Measurements from ENCODE around the gene TBKBP1. TPM values are rescaled to one million over a fixed set of nuclear protein-coding genes. Genes with fewer than 3 reads are reported as not detected.

Gene TBKBP1
- total RNA-seq, 1 experiment from 2014 or later, result 33.2 TPM

DNA sequence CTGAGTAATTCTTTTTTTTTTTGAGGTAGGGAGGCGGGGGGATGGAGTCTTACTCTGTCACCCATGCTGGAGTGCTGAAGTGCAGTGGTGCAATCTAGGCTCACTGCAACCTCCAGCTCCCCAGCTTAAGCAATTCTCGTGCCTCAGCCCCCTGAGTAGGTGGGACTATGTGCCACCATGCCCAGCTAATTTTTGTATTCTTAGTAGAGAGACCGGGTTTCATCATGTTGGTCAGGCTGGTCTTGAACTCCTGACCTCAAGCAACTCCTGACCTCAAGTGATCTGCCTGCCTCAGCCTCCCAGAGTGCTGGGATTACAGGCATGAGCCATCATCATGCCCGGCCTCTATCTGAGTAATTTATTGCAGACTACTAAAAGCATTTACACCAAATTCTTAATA is 24.9 kb upstream of the TBKBP1 start:
- Mint-ChIP-seq H3K27me3 (ENCODE audit: low read depth) (no peaks in the 10 kb centered on the region), H3K4me3 (no peak overlapping the region), H3K9me3 (no peaks in the 10 kb centered on the region), H3K27ac (no peak overlapping the region), H3K4me1 (peaks cover 11% of the 10 kb centered on the region in 2 experiments), H3K36me3 (ENCODE audit: insufficient read depth in 1 of 3, low read depth in 3 of 3) (peaks cover 70 to 99% (median 96%) of the 10 kb centered on the region in 3 experiments)
- Histone ChIP-seq H3K14ac (ENCODE audit: insufficient read depth, low read length) (no peak overlapping the region), H3K9me3 (ENCODE audit: control insufficient read depth, low read depth, low read length) (no peaks in the 10 kb centered on the region), H2AFZ (ENCODE audit: low read length) (no peak overlapping the region), H3K79me2 (ENCODE audit: insufficient read depth, low read length) (no peaks in the 10 kb centered on the region), H3K4me1 (ENCODE audit: insufficient read depth, low read length) (peaks cover 3% of the 10 kb centered on the region), H2BK15ac (ENCODE audit: low read depth, low read length) (no peak overlapping the region), H4K91ac (ENCODE audit: insufficient read length, low read depth, low read length) (no peak overlapping the region), H4K8ac (replicated peaks; ENCODE audit: insufficient read length, low read depth, low read length) (no peak overlapping the region), H3K79me1 (ENCODE audit: insufficient read depth, low read depth, low read length, poor library complexity, severe bottlenecking) (peaks cover 5% of the 10 kb centered on the region), H3K9ac (ENCODE audit: extremely low read depth, insufficient read length, low read length) (no peak overlapping the region), H3K4me2 (ENCODE audit: insufficient read depth, insufficient read length, low read length) (no peak overlapping the region), H3K27me3 (ENCODE audit: insufficient read depth, low read length) (no peaks in the 10 kb centered on the region), H3K23ac (ENCODE audit: insufficient read length, low read depth, low read length) (no peak overlapping the region), H4K20me1 (ENCODE audit: control insufficient read depth, insufficient read depth, insufficient read length) (no peaks in the 10 kb centered on the region), H2BK5ac (ENCODE audit: insufficient read length, low read length) (no peak overlapping the region), H3K4ac (ENCODE audit: low read depth, low read length) (no peak overlapping the region), H3K18ac (ENCODE audit: insufficient read length, low read depth, low read length) (no peak overlapping the region), H2BK120ac (ENCODE audit: low read depth, low read length, poor library complexity, severe bottlenecking) (no peak overlapping the region), H2BK12ac (ENCODE audit: insufficient read length, low read depth, low read length) (no peak overlapping the region), H3K27ac (ENCODE audit: insufficient read length, low read depth, low read length) (no peak overlapping the region), H3K56ac (ENCODE audit: insufficient read length, low read depth, low read length) (no peak overlapping the region), H4K5ac (ENCODE audit: insufficient read length, low read depth, low read length) (no peak overlapping the region), H3K23me2 (ENCODE audit: insufficient read length, low read depth, low read length, poor library complexity, severe bottlenecking) (no peaks in the 10 kb centered on the region), H3T11ph (ENCODE audit: low read length) (no peak overlapping the region), H2BK20ac (ENCODE audit: low read depth, low read length, poor library complexity, severe bottlenecking) (no peak overlapping the region), H2AK5ac (ENCODE audit: insufficient read length, low read length) (no peak overlapping the region)
- TF ChIP-seq, protein P1, sequence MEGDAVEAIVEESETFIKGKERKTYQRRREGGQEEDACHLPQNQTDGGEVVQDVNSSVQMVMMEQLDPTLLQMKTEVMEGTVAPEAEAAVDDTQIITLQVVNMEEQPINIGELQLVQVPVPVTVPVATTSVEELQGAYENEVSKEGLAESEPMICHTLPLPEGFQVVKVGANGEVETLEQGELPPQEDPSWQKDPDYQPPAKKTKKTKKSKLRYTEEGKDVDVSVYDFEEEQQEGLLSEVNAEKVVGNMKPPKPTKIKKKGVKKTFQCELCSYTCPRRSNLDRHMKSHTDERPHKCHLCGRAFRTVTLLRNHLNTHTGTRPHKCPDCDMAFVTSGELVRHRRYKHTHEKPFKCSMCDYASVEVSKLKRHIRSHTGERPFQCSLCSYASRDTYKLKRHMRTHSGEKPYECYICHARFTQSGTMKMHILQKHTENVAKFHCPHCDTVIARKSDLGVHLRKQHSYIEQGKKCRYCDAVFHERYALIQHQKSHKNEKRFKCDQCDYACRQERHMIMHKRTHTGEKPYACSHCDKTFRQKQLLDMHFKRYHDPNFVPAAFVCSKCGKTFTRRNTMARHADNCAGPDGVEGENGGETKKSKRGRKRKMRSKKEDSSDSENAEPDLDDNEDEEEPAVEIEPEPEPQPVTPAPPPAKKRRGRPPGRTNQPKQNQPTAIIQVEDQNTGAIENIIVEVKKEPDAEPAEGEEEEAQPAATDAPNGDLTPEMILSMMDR (conservative IDR thresholded peaks at IDR 0.05), result no peak
- WGBS (ENCODE audit: extremely low coverage, insufficient read length, low lambda C conversion rate), result no CpG with 5 or more reads among the region's 4 CpGs
- no peak for DNase-seq

Data from H9 (cell line).